Measurements from ENCODE around the gene UBALD1. TPM values are rescaled to one million over a fixed set of nuclear protein-coding genes. Genes with fewer than 3 reads are reported as not detected.

UBALD1 gene
- 36.1 to 65.4 TPM (median 62.4 TPM) in 5 replicates for total RNA-seq (2022; extraction: Qiagen RNA extraction)

DNA sequence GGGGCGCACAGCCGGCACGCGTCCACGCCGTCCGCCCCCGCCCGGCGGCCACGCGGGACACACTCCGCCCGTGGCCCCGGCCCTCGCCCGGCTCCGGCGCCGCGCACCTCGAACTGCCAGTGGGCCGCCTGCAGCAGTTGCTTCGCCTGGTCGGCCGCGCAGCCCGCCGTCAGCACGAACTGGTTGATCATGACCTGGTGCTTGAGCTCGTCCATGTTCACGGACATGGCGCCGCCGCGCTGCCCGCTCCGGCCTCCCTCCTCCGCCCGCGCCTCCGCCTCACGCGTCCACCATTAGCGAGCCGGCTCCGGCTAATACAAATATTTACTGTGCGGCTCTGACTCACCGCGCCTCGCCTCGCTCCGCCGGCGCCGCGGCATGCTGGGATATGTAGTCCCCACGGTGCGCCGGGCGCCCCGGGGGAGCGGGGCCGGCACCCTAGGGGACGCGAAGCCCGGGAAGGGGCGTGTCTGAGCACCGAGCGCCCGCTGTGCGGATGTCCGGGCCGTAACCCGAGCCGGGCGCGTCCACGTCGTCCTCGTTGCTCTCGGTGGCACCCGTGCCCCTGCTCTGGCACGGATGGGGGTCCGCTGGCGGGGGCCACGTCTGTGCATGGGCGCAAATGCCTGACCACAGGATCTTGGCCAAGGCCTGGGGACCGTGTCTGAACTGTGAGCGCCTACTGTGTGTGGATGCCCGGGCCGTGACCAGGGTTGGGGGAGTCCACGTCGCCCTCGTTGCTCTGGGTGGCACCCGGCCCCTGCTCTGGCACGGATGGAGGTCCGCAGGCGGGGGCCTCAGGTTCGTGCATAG lies at the start of gene UBALD1:
UBALD1 (minus strand) TSS at position 318 of the 813 bp plus-strand sequence; CDS start at position 227, 91 bp downstream.

DNA sequence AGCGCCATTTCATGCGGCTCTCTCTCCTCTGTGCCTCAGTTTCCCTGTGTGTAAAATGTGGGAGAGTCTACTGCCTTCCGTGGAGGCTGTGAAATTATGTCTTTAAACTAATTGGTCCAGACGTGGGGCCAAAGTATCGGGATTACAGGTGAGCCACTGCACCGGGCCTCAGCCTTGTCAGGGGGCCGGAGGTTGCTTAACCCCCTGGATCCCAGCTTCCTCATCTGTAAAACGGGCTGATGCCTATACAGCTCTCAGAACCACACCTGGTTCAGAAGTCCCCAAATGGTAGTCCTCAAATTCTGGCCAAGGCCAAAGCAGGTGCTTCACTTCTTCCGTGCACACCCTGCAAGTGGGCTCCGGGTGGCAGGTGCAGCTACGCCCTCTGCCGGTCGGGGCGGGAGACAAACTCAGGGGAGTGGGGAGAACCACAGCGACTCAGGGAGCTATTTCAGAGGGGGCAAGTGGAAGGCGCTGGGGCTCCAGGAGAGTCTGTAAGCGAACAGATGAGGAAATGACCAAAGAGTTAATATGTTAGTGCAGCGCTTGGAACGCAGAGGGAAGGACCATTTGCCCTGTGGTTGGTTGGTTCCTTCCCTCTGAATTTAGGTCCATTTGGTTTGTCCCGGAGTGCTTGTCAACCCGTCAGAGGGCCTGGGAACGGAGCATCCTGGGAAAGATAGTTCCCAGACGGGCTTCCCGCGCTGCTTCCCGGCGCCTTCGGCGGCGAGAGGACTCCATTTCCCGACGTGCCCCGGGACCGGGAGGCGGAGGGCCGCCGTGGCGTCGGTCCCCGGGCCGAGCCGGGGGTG lies 9.5 kb upstream of the UBALD1 start, which contains the start of gene MGRN1:
MGRN1 (plus strand) TSS at position 812 of the 812 bp plus-strand sequence. CDS start 135 bp downstream, outside the sequence.

Other genes with a start within 250 kb of the UBALD1 start
- gene VASN, start 243.0 kb downstream of the UBALD1 start, total RNA-seq (2022; extraction: Qiagen RNA extraction) = 3.6 to 6.2 TPM (median 5.6 TPM) in 5 replicates
- 12.8 to 21.2 TPM (median 16.7 TPM) in 5 replicates for gene CORO7, start 198.3 kb downstream of the UBALD1 start, total RNA-seq (2022; extraction: Qiagen RNA extraction)
- 54.1 to 71.4 TPM (median 68.1 TPM) in 5 replicates for gene DNAJA3, start 189.0 kb downstream of the UBALD1 start, total RNA-seq (2022; extraction: Qiagen RNA extraction)
- gene NMRAL1, start 140.3 kb downstream of the UBALD1 start, total RNA-seq (2022; extraction: Qiagen RNA extraction) = 42.7 to 48.5 TPM (median 45.8 TPM) in 5 replicates
- gene HMOX2, start 138.5 kb downstream of the UBALD1 start, total RNA-seq (2022; extraction: Qiagen RNA extraction) = 63.5 to 74.6 TPM (median 71.9 TPM) in 5 replicates
- 12.5 to 15.7 TPM (median 14.8 TPM) in 5 replicates for gene CDIP1, start 76.1 kb downstream of the UBALD1 start, total RNA-seq (2022; extraction: Qiagen RNA extraction)
- gene C16orf96, start 58.5 kb downstream of the UBALD1 start, total RNA-seq (2022; extraction: Qiagen RNA extraction) = 0.04 to 0.06 TPM (median 0.06 TPM) in 5 replicates
- 29.8 to 51.2 TPM (median 49.6 TPM) in 5 replicates for gene MGRN1, start 9.9 kb upstream of the UBALD1 start, total RNA-seq (2022; extraction: Qiagen RNA extraction)
- 15.8 to 22.8 TPM (median 21.1 TPM) in 5 replicates for gene NUDT16L1, start 78.7 kb upstream of the UBALD1 start, total RNA-seq (2022; extraction: Qiagen RNA extraction)
- gene ANKS3, start 119.4 kb upstream of the UBALD1 start, total RNA-seq (2022; extraction: Qiagen RNA extraction) = 17.4 to 25.6 TPM (median 25.2 TPM) in 5 replicates
- 0.83 to 1.4 TPM (median 1.1 TPM) in 5 replicates for gene DNAAF8, start 119.6 kb upstream of the UBALD1 start, total RNA-seq (2022; extraction: Qiagen RNA extraction)
- 6.6 to 8.9 TPM (median 8.8 TPM) in 5 replicates for gene ZNF500, start 152.3 kb upstream of the UBALD1 start, total RNA-seq (2022; extraction: Qiagen RNA extraction)
- not detected in 5 replicates for gene SEPTIN12, start 173.5 kb upstream of the UBALD1 start, total RNA-seq (2022; extraction: Qiagen RNA extraction)
- not detected in 5 replicates for gene SMIM22, start 180.5 kb upstream of the UBALD1 start, total RNA-seq (2022; extraction: Qiagen RNA extraction)
- 9.3 to 17.5 TPM (median 15.5 TPM) in 5 replicates for gene ROGDI, start 187.7 kb upstream of the UBALD1 start, total RNA-seq (2022; extraction: Qiagen RNA extraction)
- gene GLYR1, start 232.4 kb upstream of the UBALD1 start, total RNA-seq (2022; extraction: Qiagen RNA extraction) = 33.8 to 43.3 TPM (median 40.1 TPM) in 5 replicates
- 20.4 to 29.4 TPM (median 28.1 TPM) in 5 replicates for gene UBN1, start 232.6 kb upstream of the UBALD1 start, total RNA-seq (2022; extraction: Qiagen RNA extraction)

All from A549 treated with dexamethasone at 1 μM for 4 hours (cell line).